Pancreas (tissue), 8 donors: ENCODE measurements around the gene TYSND1. TPM values are rescaled to one million over a fixed set of nuclear protein-coding genes. Genes with fewer than 3 reads are reported as not detected.

Source experiments
- polyA plus RNA-seq, 2 donors: library from polyadenylated mRNA; stranded (reverse); fragments of 200-250 nt; gene quantifications; one replicate each; pipeline ENCODE4 v1.2.3, GENCODE V29; 2013
- total RNA-seq, 6 donors: library from RNA; stranded (reverse); fragmentation: NEBNext Ultra II Directional in 4 of 6; extraction: Animal tissue kit (Norgen Biotek cat#: 25700) in 4 of 6; gene quantifications; one replicate each; pipeline versions ENCODE4 v1.2.1 to v1.2.4, GENCODE V29; 2021 to 2023
- donor health status: healthy with polysubstance abuse.
- donor health status: DM: no; HTN: no; CAD: no; lungs with moderate emphysema.
- donor health status: DM: no; HTN: no; CAD: no.
- donor health status: Bipolar disorder and iron deficiency.
- donor health status: DM: yes; HTN: yes; CAD: no.
- donor health status: DM: no; HTN: no; CAD: no.
- donor health status: DM: no; HTN: no; CAD: no.
- donor health status: DM: yes; HTN: yes; CAD: no.

The TYSND1 gene
- total and polyA plus RNA-seq, 8 donors, result 6.7 to 9.5 (median 7.9) TPM

Other genes starting within 250 kb of the TYSND1 start
- gene MACROH2A2, start 93.9 kb downstream of the TYSND1 start, total RNA-seq, result 10 to 100 TPM in 1 of 6 donors, 1 to 10 TPM in 5; 2.3 to 11.2 (median 6.4) TPM
- gene MACROH2A2, start 93.9 kb downstream of the TYSND1 start, polyA plus RNA-seq, result 10 to 100 TPM in 1 of 2 donors, 1 to 10 TPM in 1; 7.5 to 13.2 TPM
- gene AIFM2, start 13.9 kb downstream of the TYSND1 start, total RNA-seq, result 1 to 10 TPM; 2.0 to 5.0 (median 3.0) TPM
- 1 to 10 TPM; 3.8 to 4.8 TPM for gene AIFM2, start 13.9 kb downstream of the TYSND1 start, polyA plus RNA-seq
- 10 to 100 TPM; 28.0 to 60.5 (median 42.7) TPM for gene SAR1A, start 23.8 kb upstream of the TYSND1 start, total RNA-seq
- 10 to 100 TPM; 13.2 to 30.4 TPM for gene SAR1A, start 23.8 kb upstream of the TYSND1 start, polyA plus RNA-seq
- gene PPA1, start 86.7 kb upstream of the TYSND1 start, total RNA-seq, result 100 to 1,000 TPM in 3 of 6 donors, 10 to 100 TPM in 3; 83.5 to 122 (median 102) TPM
- 100 to 1,000 TPM in 1 of 2 donors, 10 to 100 TPM in 1; 86.0 to 108 TPM for gene PPA1, start 86.7 kb upstream of the TYSND1 start, polyA plus RNA-seq
- gene NPFFR1, start 137.3 kb upstream of the TYSND1 start, total RNA-seq, result under 1 TPM in 3 of 6 donors, not detected in 3; under 0.01 to 0.03 (median 0.03) TPM
- gene NPFFR1, start 137.3 kb upstream of the TYSND1 start, polyA plus RNA-seq, result under 1 TPM in 1 of 2 donors, not detected in 1; 0.02 TPM
- gene LRRC20, start 235.9 kb upstream of the TYSND1 start, total RNA-seq, result 1 to 10 TPM; 1.3 to 3.7 (median 2.1) TPM
- gene LRRC20, start 235.9 kb upstream of the TYSND1 start, polyA plus RNA-seq, result 1 to 10 TPM; 1.7 to 4.3 TPM